Brain microvascular endothelial cell (primary cell): ENCODE data around the gene SNCG.
"Not testable (repeated sequence)": the region's sequence is repeated elsewhere in the genome, so short reads cannot be mapped to it uniquely, and the experiment has no call there.

Source experiments
- DNase-seq: peaks from one replicate; pipeline ENCODE4 v3.0.0-alpha.2; 2020
- H3K27ac ChIP-seq: fragments of 250-450 bp; sonication (Bioruptor Pico); 2 replicates; pipeline ENCODE4 v1.5.1; 2020; ENCODE audit warnings: mild to moderate bottlenecking, moderate library complexity
- H3K27me3 ChIP-seq: fragments of 250-450 bp; sonication (Bioruptor Pico); replicated peaks from 2 replicates; pipeline ENCODE4 v1.5.1; 2020; ENCODE audit warnings: mild to moderate bottlenecking
- H3K36me3 ChIP-seq: fragments of 250-450 bp; sonication (Bioruptor Pico); replicated peaks from 2 replicates; pipeline ENCODE4 v1.5.1; 2020; ENCODE audit warnings: mild to moderate bottlenecking
- H3K4me3 ChIP-seq: 2 replicates; pipeline ENCODE4 v1.5.1; 2011; ENCODE audit warnings: low read depth, mild to moderate bottlenecking, control low read depth, low read length, moderate library complexity
- in situ Hi-C: cut with HindIII; loops from 2 replicates; pipeline ENCODE4 v1.10.0; 2017; ENCODE audit warnings: low sequenced_read_pairs, low pct_ligation_motif_present
- TF ChIP-seq, protein P1 (sequence below): IDR thresholded peaks from 2 replicates; pipeline ENCODE4 v1.5.1; 2011; ENCODE audit warnings: low read depth, mild to moderate bottlenecking, moderate library complexity, low read length, control low read depth, inconsistent platforms; ENCODE audit errors: missing control alignments

Gene SNCG

DNA sequence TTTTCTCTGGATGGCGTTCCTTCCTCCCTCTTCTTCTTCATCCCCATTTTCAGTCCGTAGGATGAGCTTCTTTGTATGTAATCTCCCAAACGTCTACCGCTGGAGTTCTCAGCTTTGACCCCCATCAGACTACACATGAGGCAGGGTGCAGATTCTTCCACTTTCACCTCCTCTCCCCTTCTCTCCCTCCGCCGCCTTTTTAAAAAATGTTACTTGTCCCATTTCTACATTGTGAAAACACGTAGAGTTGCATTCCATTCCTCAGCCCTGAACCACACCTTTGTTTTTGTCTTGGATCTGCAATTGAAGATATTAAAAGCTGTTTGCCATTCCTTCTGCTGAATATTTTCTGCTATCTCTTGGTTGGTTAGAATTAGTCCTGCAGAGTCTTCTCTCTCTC lies 16.1 kb downstream of the SNCG start:
- H3K4me3 ChIP-seq, result no peak overlapping the region
- in situ Hi-C loops, result no loop called here
- H3K27ac ChIP-seq, result no peak overlapping the region
- no peak for DNase-seq
- H3K27me3 ChIP-seq, result no peaks in the 10 kb centered on the region
- H3K36me3 ChIP-seq, result no peaks in the 10 kb centered on the region
- TF ChIP-seq, protein P1, sequence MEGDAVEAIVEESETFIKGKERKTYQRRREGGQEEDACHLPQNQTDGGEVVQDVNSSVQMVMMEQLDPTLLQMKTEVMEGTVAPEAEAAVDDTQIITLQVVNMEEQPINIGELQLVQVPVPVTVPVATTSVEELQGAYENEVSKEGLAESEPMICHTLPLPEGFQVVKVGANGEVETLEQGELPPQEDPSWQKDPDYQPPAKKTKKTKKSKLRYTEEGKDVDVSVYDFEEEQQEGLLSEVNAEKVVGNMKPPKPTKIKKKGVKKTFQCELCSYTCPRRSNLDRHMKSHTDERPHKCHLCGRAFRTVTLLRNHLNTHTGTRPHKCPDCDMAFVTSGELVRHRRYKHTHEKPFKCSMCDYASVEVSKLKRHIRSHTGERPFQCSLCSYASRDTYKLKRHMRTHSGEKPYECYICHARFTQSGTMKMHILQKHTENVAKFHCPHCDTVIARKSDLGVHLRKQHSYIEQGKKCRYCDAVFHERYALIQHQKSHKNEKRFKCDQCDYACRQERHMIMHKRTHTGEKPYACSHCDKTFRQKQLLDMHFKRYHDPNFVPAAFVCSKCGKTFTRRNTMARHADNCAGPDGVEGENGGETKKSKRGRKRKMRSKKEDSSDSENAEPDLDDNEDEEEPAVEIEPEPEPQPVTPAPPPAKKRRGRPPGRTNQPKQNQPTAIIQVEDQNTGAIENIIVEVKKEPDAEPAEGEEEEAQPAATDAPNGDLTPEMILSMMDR, result no peak

DNA sequence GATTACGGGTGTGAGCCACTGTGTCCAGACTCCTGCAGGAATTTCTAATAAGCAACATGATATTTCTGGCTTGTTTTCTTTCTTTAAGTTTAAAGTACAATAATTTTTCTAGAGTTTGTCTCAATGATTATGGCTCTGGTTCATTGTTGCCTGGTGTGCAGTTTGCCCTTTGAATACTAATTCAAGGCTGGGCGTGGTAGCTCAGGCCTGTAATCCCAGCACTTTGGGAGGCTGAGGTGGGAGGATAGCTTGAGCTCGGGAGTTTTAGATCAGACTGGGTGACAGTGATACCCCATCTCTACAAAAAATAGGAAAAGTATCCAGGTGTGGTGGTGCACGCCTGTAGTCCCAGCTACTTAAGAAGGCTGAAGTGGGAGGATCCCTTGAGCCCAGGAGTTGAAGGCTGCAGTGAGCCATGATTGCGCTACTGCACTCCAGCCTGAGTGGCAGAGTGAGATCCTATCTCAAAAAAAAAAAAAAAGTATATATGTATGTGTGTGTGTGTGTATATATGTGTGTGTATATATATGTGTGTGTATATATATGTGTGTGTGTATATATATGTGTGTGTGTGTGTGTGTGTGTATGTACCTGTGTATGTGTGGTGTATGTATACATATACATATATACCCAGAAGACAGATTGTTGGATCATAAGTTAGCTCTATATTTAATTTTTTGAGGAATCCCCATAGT lies 18.1 kb downstream of the SNCG start:
- no peaks in the 10 kb centered on the region for H3K27me3 ChIP-seq
- no peaks in the 10 kb centered on the region for H3K36me3 ChIP-seq
- in situ Hi-C loops, result no loop called here
- TF ChIP-seq, protein P1, result no peak
- H3K27ac ChIP-seq, result no peak overlapping the region
- no peak overlapping the region for H3K4me3 ChIP-seq
- no peak for DNase-seq

DNA sequence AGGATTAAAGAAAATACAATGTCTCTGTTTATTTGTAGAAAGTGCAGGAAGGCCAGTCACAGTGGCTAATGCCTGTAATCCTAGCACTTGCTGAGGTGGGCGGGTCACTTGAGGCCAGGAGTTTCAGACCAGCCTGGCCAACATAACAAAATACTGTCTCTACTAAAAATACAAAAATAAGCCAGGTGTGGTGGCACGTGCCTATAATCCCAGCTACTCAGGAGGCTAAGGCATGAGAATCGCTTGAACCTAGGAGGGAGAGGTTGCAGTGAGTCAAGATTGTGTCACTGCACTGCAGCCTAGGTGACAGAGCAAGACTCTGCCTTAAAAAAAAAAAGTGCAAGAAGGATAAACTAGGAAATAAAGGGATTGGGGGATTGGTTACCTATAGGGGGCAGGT lies 20.1 kb downstream of the SNCG start:
- DNase-seq, H3K36me3 ChIP-seq, H3K27me3 ChIP-seq, in situ Hi-C loops, H3K4me3 ChIP-seq, H3K27ac ChIP-seq: not testable (repeated sequence)

DNA sequence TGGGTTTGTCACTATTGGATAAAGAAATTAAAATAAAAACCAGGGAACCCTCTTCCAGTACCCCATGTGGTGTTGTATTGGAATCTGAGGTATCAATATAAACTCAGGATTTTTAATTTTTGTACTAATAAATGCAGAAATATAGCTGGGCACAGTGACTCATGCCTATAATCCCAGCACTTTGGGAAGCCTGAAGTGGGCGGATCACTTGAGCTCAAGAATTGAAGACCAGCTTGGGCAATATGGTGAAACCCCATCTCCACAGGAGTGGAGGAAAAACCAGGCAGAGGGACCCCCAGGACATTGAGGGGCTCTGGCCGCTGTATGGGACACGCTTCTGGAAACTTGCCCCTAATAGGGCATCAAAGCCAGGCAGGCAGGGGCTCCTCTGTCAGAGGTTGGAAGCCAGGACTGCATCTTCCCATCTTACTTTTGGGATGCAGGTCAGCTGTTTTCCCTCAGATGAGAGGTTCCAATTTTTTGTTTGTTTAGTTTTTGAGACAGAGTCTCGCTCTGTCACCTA lies 21.0 kb downstream of the SNCG start:
- in situ Hi-C loops, result no loop called here
- no peak for DNase-seq
- H3K36me3 ChIP-seq, result no peaks in the 10 kb centered on the region
- H3K27me3 ChIP-seq, result no peaks in the 10 kb centered on the region
- H3K4me3 ChIP-seq, result no peak overlapping the region
- H3K27ac ChIP-seq, result no peak overlapping the region
- TF ChIP-seq, protein P1, result no peak

DNA sequence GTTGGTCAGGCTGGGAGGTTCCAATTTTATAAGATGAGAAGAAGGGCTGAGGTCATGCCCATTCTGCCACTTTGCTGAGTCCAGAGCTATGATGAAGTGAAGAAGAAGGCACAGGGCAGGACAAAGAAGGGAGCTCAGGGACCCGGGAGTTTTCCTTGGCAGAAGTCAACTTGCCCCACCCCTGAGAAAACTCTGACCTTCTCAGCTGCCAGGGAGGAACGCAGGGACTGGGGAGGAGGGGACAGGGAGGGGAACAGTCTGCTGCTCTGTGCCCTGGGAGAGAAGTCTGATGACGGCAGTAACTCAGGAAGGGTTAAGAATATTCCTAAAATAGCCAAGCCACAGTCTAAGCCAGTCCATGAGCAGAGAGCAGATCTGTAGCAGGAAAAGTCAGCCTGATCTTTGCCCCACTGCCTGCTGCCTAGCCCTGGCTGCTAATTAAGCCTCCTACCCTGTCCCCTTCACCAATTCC lies 21.6 kb downstream of the SNCG start:
- DNase-seq, result no peak
- no peaks in the 10 kb centered on the region for H3K36me3 ChIP-seq
- TF ChIP-seq, protein P1, result no peak
- H3K27me3 ChIP-seq, result no peaks in the 10 kb centered on the region
- no peak overlapping the region for H3K4me3 ChIP-seq
- in situ Hi-C loops, result no loop called here
- H3K27ac ChIP-seq, result no peak overlapping the region

DNA sequence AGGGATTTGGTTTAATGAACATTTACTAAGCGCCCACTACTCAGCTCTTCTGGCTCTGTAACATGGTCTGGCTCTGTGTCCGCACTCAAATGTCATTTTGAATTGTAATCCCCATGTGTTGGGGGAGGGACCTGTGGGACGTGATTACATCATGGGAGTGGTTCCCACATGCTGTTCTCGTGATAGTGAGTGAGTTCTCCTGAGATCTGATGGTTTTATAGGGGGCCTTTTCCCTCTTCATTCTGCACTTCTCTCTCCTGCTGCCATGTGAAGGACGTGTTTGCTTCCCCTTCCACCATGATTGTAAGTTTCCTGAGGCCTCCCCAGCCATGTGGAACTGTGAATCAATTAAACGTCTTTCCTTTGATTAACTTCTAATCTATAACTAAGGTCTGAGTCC lies 22.6 kb downstream of the SNCG start:
- H3K27ac ChIP-seq, H3K4me3 ChIP-seq, H3K27me3 ChIP-seq, in situ Hi-C loops, H3K36me3 ChIP-seq, DNase-seq: not testable (repeated sequence)

DNA sequence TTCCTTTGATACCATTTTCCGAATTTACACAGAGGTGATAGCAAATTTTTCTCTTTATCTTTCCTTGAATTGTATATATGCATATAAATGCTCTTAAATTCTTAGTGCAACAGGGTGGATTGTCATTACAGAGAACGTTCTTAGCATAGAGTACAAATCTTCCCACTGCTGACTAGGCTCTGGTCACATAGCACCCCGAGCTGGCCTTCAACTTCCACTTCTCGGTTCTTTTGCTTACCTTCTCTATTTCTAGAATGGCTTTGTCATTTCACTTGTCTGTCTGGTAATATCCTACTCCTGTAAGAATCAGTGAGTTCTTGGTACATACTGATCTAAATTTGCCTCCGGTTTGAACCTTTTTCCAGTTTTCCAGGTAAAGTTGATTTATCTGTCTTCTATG lies 23.3 kb downstream of the SNCG start:
- H3K27me3 ChIP-seq, result no peaks in the 10 kb centered on the region
- H3K27ac ChIP-seq, result no peak overlapping the region
- DNase-seq, result no peak
- in situ Hi-C loops, result no loop called here
- TF ChIP-seq, protein P1, result no peak
- no peak overlapping the region for H3K4me3 ChIP-seq
- no peaks in the 10 kb centered on the region for H3K36me3 ChIP-seq

DNA sequence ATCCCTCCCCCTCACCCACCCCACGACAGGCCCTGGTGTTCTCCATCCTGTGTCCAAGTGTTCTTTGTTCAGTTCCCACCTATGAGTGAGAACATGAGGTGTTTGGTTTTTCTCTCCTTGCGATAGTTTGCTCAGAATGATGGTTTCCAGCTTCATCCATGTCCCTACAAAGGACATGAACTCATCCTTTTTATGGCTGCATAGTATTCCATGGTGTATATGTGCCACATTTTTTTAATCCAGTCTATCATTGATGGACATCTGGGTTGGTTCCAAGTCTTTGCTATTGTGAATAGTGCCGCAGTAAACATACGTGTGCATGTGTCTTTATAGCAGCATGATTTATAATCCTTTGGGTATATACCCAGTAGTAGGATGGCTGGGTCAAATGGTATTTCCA lies 26.1 kb downstream of the SNCG start:
- H3K4me3 ChIP-seq, H3K27me3 ChIP-seq, DNase-seq, H3K36me3 ChIP-seq, H3K27ac ChIP-seq, in situ Hi-C loops: not testable (repeated sequence)
